Breast epithelium (tissue), 3 donors: ENCODE data around the gene HSCB.

ENCODE experiments used
- POLR2A ChIP-seq: fragments of 450-650 bp; IDR thresholded peaks from one replicate; pipeline ENCODE4 v1.6.1; 2016; ENCODE audit warnings: antibody characterized with exemption, mild to moderate bottlenecking, moderate library complexity
- POLR2AphosphoS5 ChIP-seq, 3 donors: sonication (generic); formaldehyde crosslinking; IDR thresholded peaks; one replicate each; pipeline ENCODE4 v1.6.1; 2017; ENCODE audit warnings: antibody characterized with exemption in 3 of 3

DNA sequence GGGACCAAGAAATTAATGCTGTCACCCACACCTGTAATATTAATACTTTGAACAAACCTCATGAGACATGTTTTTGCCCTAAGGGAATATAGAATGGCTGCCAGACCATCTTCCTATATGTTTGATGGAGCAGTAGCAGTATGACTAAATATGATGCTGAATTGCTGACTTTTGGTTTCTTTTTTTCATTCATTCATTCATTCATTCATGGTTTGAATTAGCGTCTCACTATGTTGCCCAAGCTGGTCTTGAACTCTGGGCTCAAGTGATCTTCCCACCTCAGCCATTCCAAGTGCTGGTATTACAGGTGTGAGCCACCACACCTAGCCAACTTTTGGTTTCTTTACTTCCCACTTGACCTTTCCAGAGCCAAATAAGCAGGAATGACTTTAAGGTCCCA, 38.5 kb downstream of the HSCB start:
- TF ChIP-seq POLR2A (no peak), POLR2AphosphoS5 (IDR thresholded peaks at IDR 0.05) (no peak)
